ENCODE results near the gene OSBPL10. TPM values are rescaled to one million over a fixed set of nuclear protein-coding genes. Genes with fewer than 3 reads are reported as not detected.

The OSBPL10 gene
- total and polyA plus RNA-seq, 5 donors from 2014 or later = 0.14 to 1.8 (median 0.21) TPM; not detected in 2

- Histone ChIP-seq H3K27me3 (ENCODE audit: control insufficient read depth, insufficient read depth, low read length) (peaks cover 2% of the 10 kb centered on the region), H3K4me3 (ENCODE audit: low read depth, low read length) (no peak overlapping the region), H3K36me3 (ENCODE audit: control insufficient read depth, insufficient read depth, low read length) (no peaks in the 10 kb centered on the region), H3K9me3 (ENCODE audit: control insufficient read depth in 2 of 2, low read length in 2 of 2) (no peaks in the 10 kb centered on the region), H3K4me1 (ENCODE audit: control insufficient read depth, insufficient read depth, low read length, poor library complexity, severe bottlenecking) (peaks cover 14% of the 10 kb centered on the region), H3K27ac (ENCODE audit: insufficient read depth, low read length, poor library complexity, severe bottlenecking) (no peak overlapping the region)
- Mint-ChIP-seq H3K4me1 (peaks cover 20 to 29% (median 24%) of the 10 kb centered on the region in 4 donors), H3K36me3 (no peaks in the 10 kb centered on the region), H3K27me3 (peaks cover 4% of the 10 kb centered on the region), H3K4me3 (no peak overlapping the region), H3K27ac (no peak overlapping the region), H3K9me3 (peaks cover 0 to 1% (median 0%) of the 10 kb centered on the region in 7 donors)
- ATAC-seq (ENCODE audit: low read depth in 2 of 2) = no peak
- DNase-seq = no peak
Measured at GRCh38 chr3:31752305-31753049, 228.6 kb downstream of the OSBPL10 start.

GRCh38 chr3:31750341-31750740 is 230.7 kb downstream of the OSBPL10 start:
- no peak for DNase-seq
- Histone ChIP-seq H3K4me1 (ENCODE audit: control insufficient read depth, insufficient read depth, low read length, poor library complexity, severe bottlenecking) (peaks cover under 1% of the 10 kb centered on the region), H3K36me3 (ENCODE audit: control insufficient read depth, insufficient read depth, low read length) (no peaks in the 10 kb centered on the region), H3K27ac (ENCODE audit: insufficient read depth, low read length, poor library complexity, severe bottlenecking) (no peak overlapping the region), H3K9me3 (ENCODE audit: control insufficient read depth in 2 of 2, low read length in 2 of 2) (no peaks in the 10 kb centered on the region), H3K27me3 (ENCODE audit: control insufficient read depth, insufficient read depth, low read length) (peaks cover 2% of the 10 kb centered on the region), H3K4me3 (ENCODE audit: low read depth, low read length) (no peak overlapping the region)
- Mint-ChIP-seq H3K36me3 (no peaks in the 10 kb centered on the region), H3K9me3 (peaks cover 0 to 1% (median 0%) of the 10 kb centered on the region in 7 donors), H3K4me3 (no peak overlapping the region), H3K4me1 (peaks cover 9 to 15% (median 11%) of the 10 kb centered on the region in 4 donors), H3K27me3 (peaks cover 6% of the 10 kb centered on the region), H3K27ac (no peak overlapping the region)
- ATAC-seq (ENCODE audit: low read depth in 2 of 2) = no peak

- no peak overlapping the region for H3K4me3 ChIP-seq (ENCODE audit: low read depth, low read length)
- peaks cover 2% of the 10 kb centered on the region for H3K27me3 ChIP-seq (ENCODE audit: control insufficient read depth, insufficient read depth, low read length)
- H3K4me1 Mint-ChIP-seq = peaks cover 0 to under 1% (median 0%) of the 10 kb centered on the region in 4 donors
- H3K4me1 ChIP-seq (ENCODE audit: control insufficient read depth, insufficient read depth, low read length, poor library complexity, severe bottlenecking) = no peaks in the 10 kb centered on the region
- H3K27ac Mint-ChIP-seq = peak overlapping the region in 1 of 3 donors; percentile 11
- DNase-seq = no peak
- no peaks in the 10 kb centered on the region for H3K36me3 Mint-ChIP-seq
- H3K9me3 Mint-ChIP-seq = peaks cover 0 to 1% (median 0%) of the 10 kb centered on the region in 7 donors
- no peaks in the 10 kb centered on the region for H3K36me3 ChIP-seq (ENCODE audit: control insufficient read depth, insufficient read depth, low read length)
- H3K27ac ChIP-seq (ENCODE audit: insufficient read depth, low read length, poor library complexity, severe bottlenecking) = no peak overlapping the region
- peaks cover 9% of the 10 kb centered on the region for H3K27me3 Mint-ChIP-seq
- no peak for ATAC-seq (ENCODE audit: low read depth in 2 of 2)
- H3K9me3 ChIP-seq (ENCODE audit: control insufficient read depth in 2 of 2, low read length in 2 of 2) = no peaks in the 10 kb centered on the region
- no peak overlapping the region for H3K4me3 Mint-ChIP-seq
Measured at GRCh38 chr3:31748933-31749295, 232.1 kb downstream of the OSBPL10 start.

- H3K36me3 Mint-ChIP-seq = no peaks in the 10 kb centered on the region
- H3K27me3 ChIP-seq (ENCODE audit: control insufficient read depth, insufficient read depth, low read length) = peaks cover 2% of the 10 kb centered on the region
- peaks cover 0 to 1% (median 0%) of the 10 kb centered on the region in 7 donors for H3K9me3 Mint-ChIP-seq
- H3K4me3 Mint-ChIP-seq = no peak overlapping the region
- H3K27me3 Mint-ChIP-seq = peaks cover 9% of the 10 kb centered on the region
- DNase-seq (no peak), ATAC-seq (ENCODE audit: low read depth in 2 of 2) (no peak)
- H3K27ac ChIP-seq (ENCODE audit: insufficient read depth, low read length, poor library complexity, severe bottlenecking) = no peak overlapping the region
- H3K4me3 ChIP-seq (ENCODE audit: low read depth, low read length) = no peak overlapping the region
- no peaks in the 10 kb centered on the region for H3K4me1 ChIP-seq (ENCODE audit: control insufficient read depth, insufficient read depth, low read length, poor library complexity, severe bottlenecking)
- no peaks in the 10 kb centered on the region for H3K4me1 Mint-ChIP-seq
- H3K9me3 ChIP-seq (ENCODE audit: control insufficient read depth in 2 of 2, low read length in 2 of 2) = no peaks in the 10 kb centered on the region
- H3K36me3 ChIP-seq (ENCODE audit: control insufficient read depth, insufficient read depth, low read length) = no peaks in the 10 kb centered on the region
- H3K27ac Mint-ChIP-seq = no peak overlapping the region
Measured at GRCh38 chr3:31748281-31748932, 232.7 kb downstream of the OSBPL10 start.

DNA sequence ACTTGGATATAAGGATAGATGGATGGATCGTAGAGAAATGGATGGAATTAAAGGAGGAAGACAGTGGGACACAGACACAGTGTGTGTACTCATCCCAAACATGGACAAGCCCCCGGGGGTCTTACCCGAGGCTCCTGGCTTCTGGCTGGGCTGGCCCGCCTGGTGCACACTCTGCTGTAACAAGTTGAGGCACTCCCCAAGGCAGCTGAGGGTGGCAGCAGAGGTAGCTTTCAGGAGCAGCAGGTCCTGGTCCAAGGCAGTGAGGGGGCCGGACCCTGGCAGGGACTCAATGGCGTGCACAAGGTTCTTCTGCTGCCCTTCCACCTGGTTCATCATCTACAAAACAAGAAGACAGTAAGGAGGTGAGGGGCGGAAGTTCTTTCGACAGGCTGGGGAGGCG is 233.3 kb downstream of the OSBPL10 start:
- Mint-ChIP-seq H3K4me3 (no peak overlapping the region), H3K36me3 (no peaks in the 10 kb centered on the region), H3K9me3 (peaks cover 0 to 1% (median 0%) of the 10 kb centered on the region in 7 donors), H3K4me1 (no peaks in the 10 kb centered on the region), H3K27ac (no peak overlapping the region), H3K27me3 (peaks cover 9% of the 10 kb centered on the region)
- H3K27ac ChIP-seq (ENCODE audit: insufficient read depth, low read length, poor library complexity, severe bottlenecking) = no peak overlapping the region
- no peaks in the 10 kb centered on the region for H3K9me3 ChIP-seq (ENCODE audit: control insufficient read depth in 2 of 2, low read length in 2 of 2)
- no peaks in the 10 kb centered on the region for H3K36me3 ChIP-seq (ENCODE audit: control insufficient read depth, insufficient read depth, low read length)
- DNase-seq (no peak), ATAC-seq (ENCODE audit: low read depth in 2 of 2) (no peak)
- H3K27me3 ChIP-seq (ENCODE audit: control insufficient read depth, insufficient read depth, low read length) = peaks cover 2% of the 10 kb centered on the region
- no peak overlapping the region for H3K4me3 ChIP-seq (ENCODE audit: low read depth, low read length)
- H3K4me1 ChIP-seq (ENCODE audit: control insufficient read depth, insufficient read depth, low read length, poor library complexity, severe bottlenecking) = no peaks in the 10 kb centered on the region

GRCh38 chr3:31744913-31745312 is 236.1 kb downstream of the OSBPL10 start:
- Histone ChIP-seq H3K9me3 (ENCODE audit: control insufficient read depth in 2 of 2, low read length in 2 of 2) (no peaks in the 10 kb centered on the region), H3K36me3 (ENCODE audit: control insufficient read depth, insufficient read depth, low read length) (no peaks in the 10 kb centered on the region), H3K27ac (ENCODE audit: insufficient read depth, low read length, poor library complexity, severe bottlenecking) (no peak overlapping the region), H3K27me3 (ENCODE audit: control insufficient read depth, insufficient read depth, low read length) (no peaks in the 10 kb centered on the region), H3K4me1 (ENCODE audit: control insufficient read depth, insufficient read depth, low read length, poor library complexity, severe bottlenecking) (no peaks in the 10 kb centered on the region), H3K4me3 (ENCODE audit: low read depth, low read length) (no peak overlapping the region)
- Mint-ChIP-seq H3K27me3 (peaks cover 9% of the 10 kb centered on the region), H3K4me3 (peak overlapping the region in 1 of 4 donors; percentile 22), H3K9me3 (no peaks in the 10 kb centered on the region), H3K4me1 (no peaks in the 10 kb centered on the region), H3K36me3 (no peaks in the 10 kb centered on the region), H3K27ac (no peak overlapping the region)
- ATAC-seq (ENCODE audit: low read depth in 2 of 2) (no peak), DNase-seq (no peak)

DNA sequence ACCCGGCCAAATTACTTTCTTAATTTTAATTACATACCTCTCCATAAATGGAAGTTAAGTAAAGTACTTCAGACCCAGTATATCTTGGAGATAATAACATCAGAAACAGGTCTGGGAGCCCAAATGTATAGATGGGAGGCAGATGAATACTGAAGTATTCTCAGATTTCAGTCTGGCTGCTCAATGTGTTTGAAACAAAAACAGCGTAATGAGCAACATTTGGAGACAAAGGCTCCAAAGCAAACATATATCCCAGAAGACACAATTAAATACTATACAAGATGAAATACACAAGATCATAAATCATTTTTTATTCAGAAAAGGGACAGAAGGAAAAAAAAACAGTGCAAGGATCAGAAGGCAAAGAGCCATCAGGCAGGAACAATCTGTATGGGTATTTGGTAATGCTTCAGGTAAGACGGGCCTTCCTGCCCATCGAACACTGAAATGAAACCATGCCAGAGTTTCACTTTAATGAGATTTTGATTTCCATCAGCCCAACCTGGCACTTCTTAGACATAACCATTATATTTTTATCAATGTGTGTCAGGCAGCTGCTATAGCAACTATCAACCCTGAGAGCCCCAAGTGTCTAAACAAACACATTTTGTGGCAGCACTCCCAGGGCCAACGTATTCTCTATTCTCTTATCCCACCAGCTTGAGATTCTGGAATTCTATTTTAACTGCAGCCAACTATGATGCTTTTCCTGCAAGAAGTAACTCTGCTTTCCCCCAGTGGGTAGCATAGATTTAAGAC is 237.6 kb downstream of the OSBPL10 start:
- ATAC-seq (ENCODE audit: low read depth in 2 of 2) (no peak), DNase-seq (no peak)
- Mint-ChIP-seq H3K4me1 (no peaks in the 10 kb centered on the region), H3K36me3 (no peaks in the 10 kb centered on the region), H3K9me3 (no peaks in the 10 kb centered on the region), H3K27me3 (peaks cover 14% of the 10 kb centered on the region), H3K4me3 (no peak overlapping the region), H3K27ac (no peak overlapping the region)
- Histone ChIP-seq H3K27ac (ENCODE audit: insufficient read depth, low read length, poor library complexity, severe bottlenecking) (no peak overlapping the region), H3K36me3 (ENCODE audit: control insufficient read depth, insufficient read depth, low read length) (no peaks in the 10 kb centered on the region), H3K4me1 (ENCODE audit: control insufficient read depth, insufficient read depth, low read length, poor library complexity, severe bottlenecking) (no peaks in the 10 kb centered on the region), H3K9me3 (ENCODE audit: control insufficient read depth in 2 of 2, low read length in 2 of 2) (no peaks in the 10 kb centered on the region), H3K27me3 (ENCODE audit: control insufficient read depth, insufficient read depth, low read length) (no peaks in the 10 kb centered on the region), H3K4me3 (ENCODE audit: low read depth, low read length) (no peak overlapping the region)

Measured in CD4-positive, CD25-positive, alpha-beta regulatory T cell (primary cell).